ENCODE results near the gene IL15RA. TPM values are rescaled to one million over a fixed set of nuclear protein-coding genes. Genes with fewer than 3 reads are reported as not detected.
A peak's percentile ranks its signal among the peaks of the same experiment; 100 is the strongest.

The IL15RA gene
- polyA plus RNA-seq, 3 donors = 19.8 to 29.6 (median 23.2) TPM

DNA sequence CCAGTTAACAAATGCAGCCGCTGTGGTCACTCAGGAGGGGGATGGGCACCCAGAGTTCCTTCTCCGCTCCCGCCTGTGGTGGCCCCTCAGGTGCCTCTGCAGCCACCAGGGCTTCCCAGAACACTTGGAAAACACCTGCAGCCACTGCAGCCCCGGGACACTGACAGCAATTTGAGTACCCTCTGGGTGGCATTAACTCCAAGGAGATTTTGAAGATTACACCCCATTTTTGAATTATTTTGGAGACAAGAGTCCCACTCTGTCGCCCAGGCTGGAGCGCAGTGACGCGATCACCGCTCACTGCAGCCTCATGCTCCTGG is 32.2 kb downstream of the IL15RA start:
- 77 to 85% (median 85%) methylated on average over 9 of the region's 9 CpGs for WGBS, 3 donors
- H3K27ac ChIP-seq (ENCODE audit: low read depth, low read length) = peak overlapping the region; percentile 79

DNA sequence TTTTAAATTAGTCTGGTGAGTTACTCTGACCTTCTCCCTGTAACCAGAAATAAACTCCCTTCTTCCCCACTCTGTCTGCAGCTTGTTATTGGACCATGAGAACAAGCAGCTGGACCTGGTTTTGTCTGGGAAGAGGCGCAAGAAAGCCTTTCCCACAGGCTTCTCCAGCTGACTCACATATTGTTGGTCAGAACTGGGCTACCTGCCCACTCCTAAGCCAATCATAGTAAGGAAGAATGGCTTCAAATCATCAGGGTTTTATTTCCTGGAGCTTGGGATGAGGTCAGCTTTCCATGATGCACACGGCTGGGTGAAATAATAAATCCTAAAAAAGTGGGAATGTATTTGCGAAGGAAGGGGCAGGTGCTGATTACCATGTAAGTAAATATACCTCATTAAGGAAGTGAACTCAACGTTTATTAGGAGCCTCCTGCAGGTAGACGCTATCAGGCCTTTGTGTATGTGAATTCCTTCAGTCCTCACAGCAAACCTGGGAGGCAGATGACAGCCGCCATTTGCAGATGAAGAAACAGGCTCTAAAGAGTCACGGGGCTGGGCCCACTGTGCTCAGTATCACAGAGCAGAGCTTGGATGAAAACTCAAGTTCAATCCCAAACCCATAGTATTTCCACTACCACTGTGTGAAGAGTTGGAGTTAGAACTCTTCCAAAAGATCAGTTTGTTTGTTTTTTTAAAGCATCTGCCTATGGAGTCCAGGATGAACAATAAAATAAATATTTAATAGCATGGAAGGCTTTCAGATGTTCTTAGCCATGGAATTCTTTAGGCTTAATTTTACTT is 32.8 kb downstream of the IL15RA start:
- 27 to 42% (median 39%) methylated on average over 7 of the region's 7 CpGs for WGBS, 3 donors
- peak overlapping the region; percentile 30 for H3K27ac ChIP-seq (ENCODE audit: low read depth, low read length)

DNA sequence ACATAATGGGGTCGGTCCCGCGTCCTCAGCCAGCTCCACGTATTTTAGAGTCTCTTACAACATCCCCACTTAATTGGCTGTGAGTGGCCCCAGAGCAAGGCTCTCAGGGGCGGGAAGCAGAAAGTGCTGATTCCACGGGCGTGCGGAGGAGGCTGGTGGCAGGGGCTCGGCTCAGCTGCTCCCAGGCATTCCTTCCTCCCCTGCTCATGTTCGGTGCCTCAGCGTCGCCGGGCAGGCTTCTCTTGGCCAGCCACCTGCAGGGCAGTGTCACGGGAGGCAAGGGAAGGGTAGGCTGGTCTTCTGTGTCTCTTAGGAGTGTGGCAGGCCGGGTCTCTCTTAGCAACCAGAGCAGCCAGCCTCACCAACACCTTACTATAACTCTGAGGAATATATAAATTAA is 33.8 kb downstream of the IL15RA start:
- peak overlapping the region; percentile 40 for H3K27ac ChIP-seq (ENCODE audit: low read depth, low read length)
- WGBS, 3 donors = 27 to 51% (median 50%) methylated on average over 15 of the region's 15 CpGs

DNA sequence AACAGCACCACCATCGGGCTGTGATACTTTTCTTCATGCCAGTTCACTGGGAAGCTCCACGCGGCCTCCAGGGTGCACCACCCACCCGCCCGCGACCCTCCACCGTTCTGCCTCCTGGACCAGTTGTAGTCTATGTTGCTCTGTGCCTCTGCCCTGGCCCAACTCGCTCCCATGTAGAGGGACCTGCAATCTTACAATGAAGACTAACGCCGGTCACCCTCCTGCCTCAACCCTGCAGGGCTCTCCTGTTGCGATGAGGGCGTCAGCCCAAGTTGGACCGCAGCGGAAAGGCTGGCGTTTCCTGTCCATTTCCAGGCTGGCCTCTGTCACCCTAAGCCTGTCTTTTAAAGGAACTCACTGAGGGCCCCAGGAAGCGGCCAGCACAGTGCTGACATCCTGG is 34.9 kb downstream of the IL15RA start:
- no peak overlapping the region for H3K27ac ChIP-seq (ENCODE audit: low read depth, low read length)
- WGBS, 3 donors = 50 to 73% (median 54%) methylated on average over 16 of the region's 16 CpGs

DNA sequence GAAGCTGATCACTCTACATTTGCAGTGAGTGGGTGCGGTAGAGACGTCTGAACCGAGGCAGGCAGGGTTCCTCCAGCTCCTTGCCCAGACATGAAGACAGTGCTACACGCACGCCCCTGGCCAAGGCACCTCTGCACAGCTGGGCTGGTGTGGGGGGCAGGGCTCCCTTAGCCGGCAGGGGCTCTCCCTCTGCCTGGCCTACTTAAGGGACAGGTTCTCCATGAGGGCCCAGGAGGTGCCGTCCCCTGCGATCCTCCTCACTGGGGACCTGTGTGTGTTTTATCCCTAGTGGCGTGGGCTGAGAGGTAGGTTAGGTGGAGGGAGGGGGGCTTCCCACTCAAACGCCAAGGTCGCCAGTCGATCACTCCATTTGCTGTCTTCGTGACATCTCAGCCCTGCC is 35.3 kb downstream of the IL15RA start:
- WGBS, 3 donors = 78 to 87% (median 82%) methylated on average over 13 of the region's 13 CpGs
- no peak overlapping the region for H3K27ac ChIP-seq (ENCODE audit: low read depth, low read length)

DNA sequence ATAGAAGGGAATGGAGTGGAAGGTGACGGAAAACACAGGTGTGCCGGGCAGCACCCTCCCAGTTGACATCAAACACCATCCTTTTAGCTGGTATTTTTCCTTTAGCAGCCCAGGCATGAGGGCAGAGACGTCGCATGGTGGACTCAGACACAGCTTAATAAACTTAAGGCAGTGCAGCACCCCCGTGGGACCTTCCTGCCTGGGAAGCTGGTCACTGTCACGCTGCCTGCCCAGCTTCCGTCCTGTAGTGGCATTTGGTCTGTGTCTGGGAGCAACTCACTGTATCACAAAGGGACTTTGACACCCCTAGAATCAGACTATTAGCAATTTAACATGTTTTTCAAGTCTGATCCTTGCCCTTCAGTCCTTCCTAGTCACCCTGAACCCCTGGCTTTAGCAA is 35.8 kb downstream of the IL15RA start:
- WGBS, 3 donors = 69 to 82% (median 75%) methylated on average over 7 of the region's 7 CpGs
- no peak overlapping the region for H3K27ac ChIP-seq (ENCODE audit: low read depth, low read length)

DNA sequence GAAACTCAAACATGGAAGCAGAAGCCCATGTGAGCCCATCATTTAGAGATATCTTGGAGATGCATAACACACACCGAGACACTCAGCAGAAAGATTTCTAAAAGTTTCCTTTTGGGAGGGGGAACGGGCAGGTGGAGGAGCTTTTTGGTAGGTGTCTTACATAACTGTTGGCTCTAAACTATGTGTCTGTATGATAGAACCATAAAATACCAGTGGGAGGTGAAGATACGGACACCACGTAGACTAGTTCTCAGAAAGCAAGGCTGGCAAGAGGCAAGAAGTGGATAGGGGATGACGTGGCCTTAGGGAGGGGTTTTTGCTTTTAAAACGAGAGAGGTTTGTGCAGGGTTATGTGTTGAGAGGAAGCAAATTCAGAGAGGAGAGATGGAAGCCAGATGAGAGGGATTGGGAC is 36.5 kb downstream of the IL15RA start:
- 73 to 78% (median 76%) methylated on average over 6 of the region's 6 CpGs for WGBS, 3 donors
- no peak overlapping the region for H3K27ac ChIP-seq (ENCODE audit: low read depth, low read length)

DNA sequence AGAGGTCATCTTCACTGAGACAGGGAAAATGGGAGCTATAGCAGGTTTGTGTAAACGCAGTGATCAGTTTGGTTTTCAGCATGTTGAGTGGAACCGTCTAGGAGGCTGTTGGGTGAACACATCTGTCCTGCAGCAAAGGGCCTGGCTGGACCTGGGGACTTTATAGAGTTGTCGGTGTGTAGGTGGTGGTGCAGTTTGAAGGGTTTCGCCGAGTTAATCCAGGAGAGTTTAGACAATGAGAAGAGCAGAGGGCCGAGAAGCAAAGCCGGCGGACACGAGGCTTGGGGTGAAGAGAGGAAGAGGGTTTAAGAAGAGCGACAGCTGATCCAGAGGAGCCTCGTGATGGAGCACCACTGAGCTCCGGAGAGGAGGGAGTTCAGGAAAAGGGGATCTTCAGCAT is 39.1 kb downstream of the IL15RA start:
- H3K27ac ChIP-seq (ENCODE audit: low read depth, low read length) = no peak overlapping the region
- WGBS, 3 donors = 90 to 92% (median 90%) methylated on average over 12 of the region's 12 CpGs

DNA sequence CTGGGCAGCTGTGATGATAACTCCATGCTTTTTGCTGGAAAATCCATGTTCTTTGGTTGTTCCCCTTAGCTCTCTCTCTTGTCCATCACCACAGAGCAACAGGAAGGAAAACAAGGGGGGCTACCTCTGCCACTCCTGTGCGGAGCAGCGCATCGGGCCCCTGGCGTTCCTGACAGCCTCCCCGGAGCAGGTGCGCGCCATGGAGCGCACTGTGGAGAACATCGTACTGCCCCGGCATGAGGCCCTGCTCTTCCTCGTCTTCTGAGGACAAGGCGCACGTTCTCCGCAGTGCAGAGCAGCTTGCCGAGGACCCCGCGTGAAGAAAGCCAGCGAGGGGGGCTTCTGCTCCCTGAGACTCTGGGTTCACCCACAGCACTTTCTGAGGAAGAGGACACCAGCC is 40.3 kb downstream of the IL15RA start:
- 93 to 94% (median 94%) methylated on average over 18 of the region's 18 CpGs for WGBS, 3 donors

DNA sequence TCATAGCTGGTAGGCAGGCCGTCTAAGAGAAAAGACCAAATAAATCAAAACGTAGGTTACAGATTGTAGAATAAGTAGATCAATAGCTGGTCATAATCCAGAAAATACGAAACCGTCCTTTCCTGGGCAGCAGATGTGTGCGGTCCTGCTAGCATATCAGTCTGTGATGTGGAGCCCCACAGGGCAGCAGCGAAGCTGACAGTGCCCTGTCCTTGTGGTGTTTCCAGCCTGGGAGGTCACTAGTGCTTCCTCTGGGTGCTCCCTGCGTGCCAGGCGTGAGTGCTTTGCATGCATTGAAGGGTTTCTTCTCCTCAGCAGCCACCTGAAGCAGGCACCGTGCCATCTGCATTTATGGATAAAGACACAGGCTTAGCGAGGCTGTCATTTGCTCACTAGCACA is 41.7 kb downstream of the IL15RA start:
- H3K27ac ChIP-seq (ENCODE audit: low read depth, low read length) = no peak overlapping the region
- WGBS, 3 donors = 59 to 96% (median 96%) methylated on average over 10 of the region's 10 CpGs

More for the DNA sequence above, 40.3 kb downstream of the IL15RA start:
- no peak overlapping the region for H3K27ac ChIP-seq (ENCODE audit: low read depth, low read length)

DNA sequence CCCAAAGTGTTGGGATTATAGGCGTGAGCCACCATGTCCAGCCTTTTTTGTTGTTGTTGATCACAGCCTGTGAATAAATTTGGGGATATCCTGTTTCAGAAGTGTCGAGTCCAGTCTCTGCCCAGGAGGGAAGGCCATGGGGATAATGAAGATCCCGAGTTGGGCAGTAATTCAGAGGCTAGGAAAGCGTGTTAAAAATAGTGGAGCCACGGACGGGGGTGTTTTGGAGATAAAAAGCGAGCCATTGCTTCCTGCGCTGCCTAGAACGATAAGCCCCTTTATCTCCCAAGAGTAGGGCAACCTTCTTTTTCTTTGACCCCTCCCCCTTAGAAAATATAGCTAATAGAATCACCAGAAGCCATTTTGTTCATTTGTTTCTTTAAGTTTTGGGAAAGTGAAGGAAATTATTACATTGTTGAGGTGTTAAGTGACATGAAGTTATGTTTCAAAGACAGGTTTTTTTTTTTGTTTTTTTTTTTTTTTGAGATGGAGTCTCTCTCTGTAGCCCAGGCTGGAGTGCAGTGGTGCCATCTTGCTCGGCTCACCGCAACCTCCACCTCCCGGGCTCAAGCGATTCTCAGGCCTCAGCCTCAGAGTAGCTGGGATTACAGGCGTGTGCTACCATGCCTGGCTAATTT is 43.3 kb downstream of the IL15RA start:
- no peak overlapping the region for H3K27ac ChIP-seq (ENCODE audit: low read depth, low read length)
- 94 to 95% (median 95%) methylated on average over 14 of the region's 14 CpGs for whole genome bisulfite sequencing, 3 donors

DNA sequence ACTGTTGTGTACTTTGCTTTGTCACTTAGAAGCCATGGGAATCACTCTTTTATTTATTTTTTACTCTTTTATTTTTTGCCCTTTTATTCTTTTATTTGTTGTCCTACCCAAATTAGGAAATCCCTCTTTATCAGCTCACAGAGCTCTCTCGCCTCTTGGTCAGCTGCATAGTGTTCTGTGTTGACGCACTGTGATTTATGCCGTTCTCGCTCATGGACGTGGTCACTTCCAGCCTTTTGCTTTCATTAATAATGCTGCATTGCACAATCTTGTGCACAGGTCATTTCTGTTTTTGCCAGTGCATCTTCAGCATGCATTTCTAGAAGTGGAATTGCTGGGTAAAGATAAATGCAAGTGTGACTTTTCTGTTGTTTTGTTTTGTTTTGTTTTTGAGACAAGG is 45.0 kb downstream of the IL15RA start:
- no peak overlapping the region for H3K27ac ChIP-seq (ENCODE audit: low read depth, low read length)
- WGBS, 3 donors = 66 to 83% (median 71%) methylated on average over 5 of the region's 5 CpGs

DNA sequence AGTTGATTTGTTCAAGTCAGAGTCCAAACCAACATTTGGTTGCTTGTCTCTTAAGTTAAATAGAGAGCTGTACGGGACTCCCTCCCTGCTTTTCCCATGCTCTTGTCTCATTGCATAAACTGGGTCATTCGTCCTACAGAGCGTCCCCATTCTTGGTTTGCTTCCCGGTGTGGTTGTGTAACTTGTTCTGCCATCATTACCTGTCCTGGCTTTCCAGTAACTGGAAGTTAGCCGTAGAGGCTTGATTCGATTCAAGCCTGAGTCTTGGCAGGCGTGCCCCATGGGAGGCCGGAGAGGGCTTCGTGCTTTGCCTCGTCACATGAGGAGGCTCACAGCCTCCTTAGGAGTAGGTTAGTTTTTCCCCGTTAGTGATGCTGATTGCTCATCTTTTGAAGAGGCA is 47.1 kb downstream of the IL15RA start:
- no peak overlapping the region for H3K27ac ChIP-seq (ENCODE audit: low read depth, low read length)
- 85 to 89% (median 85%) methylated on average over 11 of the region's 11 CpGs for WGBS, 3 donors

DNA sequence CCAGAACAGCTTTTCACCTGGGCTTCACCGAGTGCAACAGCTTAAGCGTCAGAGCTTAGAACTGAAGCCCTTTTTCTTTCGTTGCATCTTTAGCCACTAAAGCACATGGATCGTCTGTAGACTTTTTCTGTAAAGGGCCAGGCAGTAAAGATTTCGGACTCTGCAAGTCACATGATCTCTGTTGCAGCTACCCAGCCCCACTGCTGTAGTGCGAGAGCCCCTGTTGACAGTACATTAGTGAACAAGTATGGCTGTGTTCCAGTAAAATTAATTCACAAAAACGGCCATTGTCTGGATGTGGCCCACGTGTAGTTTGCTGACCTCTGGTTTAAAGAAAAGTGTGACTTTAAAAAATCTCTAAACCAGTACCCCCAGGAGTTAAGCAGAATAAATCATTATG is 47.9 kb downstream of the IL15RA start:
- no peak overlapping the region for H3K27ac ChIP-seq (ENCODE audit: low read depth, low read length)
- 78 to 86% (median 81%) methylated on average over 8 of the region's 8 CpGs for WGBS, 3 donors

DNA sequence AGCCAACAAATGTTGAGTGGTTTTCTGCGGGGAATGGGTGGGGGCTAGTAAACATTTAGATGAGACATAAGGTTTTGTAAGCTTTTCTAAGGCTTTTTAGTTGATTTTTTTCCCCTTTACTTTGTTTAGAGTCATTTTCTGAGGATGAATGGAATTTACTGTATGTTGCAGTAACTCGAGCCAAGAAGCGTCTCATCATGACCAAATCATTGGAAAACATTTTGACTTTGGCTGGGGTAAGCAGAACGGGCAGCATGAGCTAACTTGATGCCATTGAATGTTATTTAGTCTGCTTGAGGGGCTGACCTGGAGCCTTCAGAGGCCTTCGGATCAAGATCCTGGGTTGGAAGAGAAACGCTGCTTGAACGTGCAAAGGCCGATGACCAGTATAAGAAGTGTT is 50.0 kb downstream of the IL15RA start:
- 78 to 94% (median 82%) methylated on average over 8 of the region's 8 CpGs for WGBS, 3 donors

DNA sequence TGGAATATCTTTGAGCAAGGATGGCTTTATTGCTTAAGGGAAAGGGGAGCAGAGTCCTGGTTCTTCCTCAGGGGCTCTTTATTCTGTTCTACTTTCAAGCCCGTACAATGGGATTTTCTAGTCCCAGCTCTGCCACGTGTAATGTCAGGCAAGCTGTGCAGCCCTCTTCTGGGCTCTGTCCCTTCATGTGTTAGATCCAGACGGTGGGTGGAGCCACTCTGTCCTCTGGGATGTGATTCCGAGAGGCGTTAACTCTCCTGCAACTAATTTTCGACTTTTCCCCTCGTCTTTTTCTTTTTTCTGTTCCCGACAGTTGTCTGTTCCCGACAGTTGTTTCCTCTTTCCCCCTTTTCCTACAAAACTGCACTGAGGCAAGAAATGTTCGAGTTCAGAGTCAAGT is 52.5 kb downstream of the IL15RA start:
- WGBS, 3 donors = 81 to 91% (median 87%) methylated on average over 10 of the region's 10 CpGs
- H3K27ac ChIP-seq (ENCODE audit: low read depth, low read length) = no peak overlapping the region

More for the DNA sequence above, 50.0 kb downstream of the IL15RA start:
- no peak overlapping the region for H3K27ac ChIP-seq (ENCODE audit: low read depth, low read length)

DNA sequence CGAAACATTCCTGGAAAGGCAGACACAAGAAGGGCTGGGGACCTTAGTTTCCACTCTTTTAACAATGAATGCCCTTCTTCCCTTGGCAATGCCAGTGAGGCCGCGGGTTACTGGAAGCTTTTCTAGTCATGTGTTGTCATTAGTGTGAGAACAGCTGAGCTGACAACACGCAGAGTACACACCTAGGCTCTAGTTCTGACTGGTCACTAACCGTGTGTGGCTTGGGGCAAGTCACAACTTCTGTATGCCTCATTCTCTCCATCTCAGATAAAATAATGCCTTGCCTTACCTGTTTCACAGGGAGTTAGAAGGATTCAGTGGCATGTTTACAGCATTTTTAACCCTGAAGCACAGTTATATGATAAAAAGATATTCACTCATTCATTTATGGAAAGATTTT is 55.6 kb downstream of the IL15RA start:
- no peak overlapping the region for H3K27ac ChIP-seq (ENCODE audit: low read depth, low read length)
- 93 to 95% (median 93%) methylated on average over 5 of the region's 5 CpGs for WGBS, 3 donors

DNA sequence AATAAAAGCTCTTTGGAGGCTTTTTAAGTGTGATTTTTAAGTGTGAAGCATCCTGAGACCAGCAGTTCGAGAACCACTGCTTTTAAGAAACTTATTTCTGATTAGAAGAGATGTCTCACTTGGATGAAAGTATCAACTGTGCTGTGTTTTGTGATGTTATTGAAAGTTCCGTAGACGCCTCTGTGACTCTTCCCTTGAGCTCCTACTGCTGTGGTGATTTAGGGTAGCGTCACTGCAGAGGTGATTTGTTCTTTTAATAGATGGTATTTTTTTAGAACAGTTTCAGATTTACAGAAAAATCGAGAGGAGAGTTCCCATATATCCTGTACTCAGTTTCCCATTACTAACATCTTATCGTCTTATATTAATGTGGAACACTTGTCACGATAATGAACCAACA is 57.8 kb downstream of the IL15RA start:
- no peak overlapping the region for H3K27ac ChIP-seq (ENCODE audit: low read depth, low read length)
- WGBS, 3 donors = 97 to 99% (median 98%) methylated on average over 7 of the region's 7 CpGs

DNA sequence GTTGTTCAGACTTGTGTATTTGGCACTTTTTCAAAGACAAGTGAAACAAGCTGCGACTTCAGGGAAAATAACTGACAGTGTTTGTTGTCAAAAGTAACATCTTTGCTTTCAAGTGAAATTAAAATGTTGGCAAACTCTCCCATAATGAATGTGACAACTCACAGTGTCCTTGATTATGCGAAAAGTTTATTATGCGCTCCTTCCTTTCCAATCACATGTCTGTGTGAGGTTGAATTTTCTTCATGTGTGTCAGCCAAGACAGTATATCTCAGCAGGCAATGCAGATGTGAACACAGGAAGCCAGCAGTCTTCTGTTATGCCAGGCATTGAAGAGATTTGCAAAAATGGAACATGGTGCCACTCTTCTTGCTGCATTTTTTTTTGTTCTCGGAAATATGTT is 58.6 kb downstream of the IL15RA start:
- H3K27ac ChIP-seq (ENCODE audit: low read depth, low read length) = no peak overlapping the region
- WGBS, 3 donors = 93 to 98% (median 94%) methylated on average over 4 of the region's 4 CpGs

DNA sequence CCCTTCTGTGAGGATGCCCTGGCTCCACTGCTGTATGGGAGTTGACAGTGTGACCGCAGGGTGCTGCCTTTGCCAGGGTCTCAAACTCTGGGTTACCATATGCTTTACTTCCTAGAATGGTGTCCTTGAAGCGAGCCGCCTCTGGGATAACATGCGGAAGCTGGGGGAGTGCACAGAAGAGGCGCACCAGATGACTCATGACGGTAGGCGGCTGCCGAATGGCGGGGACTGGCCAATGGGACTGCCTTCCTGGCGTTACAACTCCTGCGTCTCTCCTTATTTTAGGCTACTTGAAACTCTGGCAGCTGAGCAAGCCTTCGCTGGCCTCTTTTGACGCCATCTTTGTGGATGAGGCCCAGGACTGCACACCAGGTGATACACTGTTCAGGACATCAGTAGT is 60.0 kb downstream of the IL15RA start:
- 97 to 98% (median 97%) methylated on average over 13 of the region's 13 CpGs for WGBS, 3 donors
- H3K27ac ChIP-seq (ENCODE audit: low read depth, low read length) = no peak overlapping the region

Measured in adipose tissue (tissue), 3 donors.